SK-N-SH (cell line): Measurements from ENCODE around the gene THAP7. TPM values are rescaled to one million over a fixed set of nuclear protein-coding genes. Genes with fewer than 3 reads are reported as not detected.

Experiments
- CTCF ChIA-PET: fragments of 300-600, 350-600 bp; formaldehyde crosslinking; extraction: SDS; loops from one replicate; lab custom pipeline; 2021; lab: Yijun Ruan, JAX
- POLR2A ChIA-PET: fragments of 350-600 bp; sonication (Branson Sonifier 250); formaldehyde crosslinking; extraction: SDS; loops from one replicate; lab custom pipeline; 2020; ENCODE audit warnings: antibody characterized with exemption, inconsistent platforms; lab: Yijun Ruan, JAX
- DNase-seq: peaks from one replicate; pipeline ENCODE4 v3.0.0; 2012
- H2AFZ ChIP-seq: fragments of 200-600 bp; sonication (generic); 2 replicates; pipeline ENCODE4 v1.8.1; 2016; ENCODE audit warnings: antibody characterized with exemption, mild to moderate bottlenecking, low read depth
- H3F3A ChIP-seq: fragments of 200-600 bp; sonication (generic); replicated peaks from 2 replicates; pipeline ENCODE3; 2016; ENCODE audit warnings: antibody characterized with exemption, mild to moderate bottlenecking; ENCODE audit not compliant: insufficient read depth
- H3K27ac ChIP-seq, 2 experiments: fragments of 200-500 bp in 1 of 2; fragments of 200-600 bp in 1 of 2; sonication (Bioruptor generic) in 1 of 2; sonication (generic), shearing (Covaris generic) in 1 of 2; 2 replicates each; pipeline versions ENCODE4 v1.5.1 to v1.6.1; 2014 to 2016; ENCODE audit warnings: low read depth in 2 of 2, inconsistent platforms in 1 of 2, low read length in 1 of 2, mild to moderate bottlenecking in 1 of 2, mixed read lengths in 1 of 2
- H3K27me3 ChIP-seq: fragments of 200-600 bp; sonication (generic), shearing (Covaris generic); 2 replicates; pipeline ENCODE4 v1.6.1; 2016; ENCODE audit warnings: mixed run types; ENCODE audit not compliant: insufficient read depth
- H3K36me3 ChIP-seq, 2 experiments: fragments of 200-500 bp in 1 of 2; fragments of 200-600 bp in 1 of 2; sonication (Bioruptor generic) in 1 of 2; sonication (generic) in 1 of 2; replicated peaks in 1 of 2; 2 replicates each; pipeline versions ENCODE3 to v1.5.1; 2014 to 2016; ENCODE audit warnings: low read length in 1 of 2, mild to moderate bottlenecking in 1 of 2; ENCODE audit not compliant: insufficient read depth in 2 of 2, control insufficient read depth in 1 of 2
- H3K4me1 ChIP-seq, 2 experiments: fragments of 200-500 bp in 1 of 2; fragments of 200-600 bp in 1 of 2; sonication (Bioruptor generic) in 1 of 2; sonication (generic), shearing (Covaris generic) in 1 of 2; 2 replicates each; pipeline versions ENCODE4 v1.5.1 to v1.6.1; 2014 to 2016; ENCODE audit warnings: low read depth in 1 of 2, low read length in 1 of 2, mixed run types in 1 of 2; ENCODE audit not compliant: insufficient read depth in 2 of 2, control insufficient read depth in 1 of 2
- H3K4me2 ChIP-seq: fragments of 200-600 bp; sonication (generic), shearing (Covaris generic); 2 replicates; pipeline ENCODE4 v1.6.1; 2017; ENCODE audit warnings: mixed run types
- H3K4me3 ChIP-seq, 2 experiments: fragments of 200-500 bp in 1 of 2; fragments of 200-600 bp in 1 of 2; sonication (Bioruptor generic) in 1 of 2; sonication (generic), shearing (Covaris generic) in 1 of 2; 2 replicates each; pipeline versions ENCODE4 v1.5.1 to v1.8.1; 2014 to 2016; ENCODE audit warnings: low read depth in 2 of 2, inconsistent platforms in 1 of 2, low read length in 1 of 2, mild to moderate bottlenecking in 1 of 2, mixed read lengths in 1 of 2, moderate library complexity in 1 of 2
- H3K79me2 ChIP-seq: fragments of 200-600 bp; sonication (generic); 2 replicates; pipeline ENCODE4 v1.8.1; 2017; ENCODE audit warnings: mild to moderate bottlenecking; ENCODE audit not compliant: insufficient read depth
- H3K9ac ChIP-seq: fragments of 200-600 bp; sonication (generic); 2 replicates; pipeline ENCODE4 v1.6.1; 2017; ENCODE audit warnings: mixed run types
- H3K9me2 ChIP-seq: fragments of 200-600 bp; sonication (generic); 2 replicates; pipeline ENCODE4 v1.6.1; 2017; ENCODE audit warnings: mixed run types
- H3K9me3 ChIP-seq: fragments of 200-600 bp; sonication (generic); 2 replicates; pipeline ENCODE4 v1.6.1; 2017; ENCODE audit warnings: mixed run types, mild to moderate bottlenecking, moderate library complexity
- H4K20me1 ChIP-seq: fragments of 200-600 bp; sonication (generic); 2 replicates; pipeline ENCODE4 v1.6.1; 2017; ENCODE audit warnings: mild to moderate bottlenecking, mixed run types; ENCODE audit not compliant: insufficient read depth
- CHD2 ChIP-seq: fragments of 150-350 bp; IDR thresholded peaks from 2 replicates; pipeline ENCODE4 v1.6.1; 2018; ENCODE audit warnings: low read length; ENCODE audit not compliant: partially characterized antibody
- EP300 ChIP-seq, 2 experiments: IDR thresholded peaks; 2 replicates each; pipeline versions ENCODE4 v1.4.0 to v1.6.1; 2012; ENCODE audit warnings: borderline replicate concordance in 1 of 2, low read depth in 1 of 2, low read length in 1 of 2
- RXRA ChIP-seq: IDR thresholded peaks from 2 replicates; pipeline ENCODE4 v1.4.0; 2012; ENCODE audit warnings: low read depth, mild to moderate bottlenecking, borderline replicate concordance
- YY1 ChIP-seq: IDR thresholded peaks from 2 replicates; pipeline ENCODE4 v1.4.0; 2012; ENCODE audit warnings: low read depth, mild to moderate bottlenecking
- ZBTB33 ChIP-seq: IDR thresholded peaks from 2 replicates; pipeline ENCODE4 v1.4.0; 2012; ENCODE audit warnings: low read depth, borderline replicate concordance
- WGBS: methylation state at CpG from one replicate; pipeline ENCODE4 v1.1.6; 2017; ENCODE audit warnings: low lambda C conversion rate; 5-methylcytosine and 5-hydroxymethylcytosine counted together
- polyA plus RNA-seq, 3 experiments: library from polyadenylated mRNA; depleted of rRNA; stranded (reverse); fragments of >200 nt; gene quantifications; 2 replicates each; pipeline ENCODE4 v1.2.3, GENCODE V29; 2012
- TF ChIP-seq, protein P1 (sequence below): fragments of 150-350 bp; IDR thresholded peaks from 2 replicates; pipeline ENCODE4 v1.6.1; 2016; ENCODE audit warnings: mild to moderate bottlenecking, low read depth, low read length
- TF ChIP-seq, protein P2 (sequence below): IDR thresholded peaks from 2 replicates; pipeline ENCODE4 v1.4.0; 2012; ENCODE audit warnings: low read depth, borderline replicate concordance

Gene THAP7
- polyA plus RNA-seq, 1 of the 3 experiments (the other 2 are of a cell fraction) = 32.0 TPM

- Histone ChIP-seq H3K36me3 (no peaks in the 10 kb centered on the region), H3K9me3 (no peaks in the 10 kb centered on the region), H3K4me2 (no peak overlapping the region), H3F3A (no peaks in the 10 kb centered on the region), H3K79me2 (peaks cover 5% of the 10 kb centered on the region), H3K27ac (no peak overlapping the region), H4K20me1 (no peaks in the 10 kb centered on the region), H3K4me1 (peaks cover 0 to 15% of the 10 kb centered on the region in 2 experiments; a peak in 2 of 4 replicates), H2AFZ (no peak overlapping the region), H3K9ac (no peak overlapping the region), H3K27me3 (no peaks in the 10 kb centered on the region), H3K9me2 (no peaks in the 10 kb centered on the region), H3K4me3 (no peak overlapping the region)
- TF ChIP-seq YY1 (no peak), EP300 (IDR thresholded peaks at IDR 0.05; ENCODE audit: borderline replicate concordance in 1 of 2, low read depth in 1 of 2, low read length in 1 of 2) (no peak), CHD2 (no peak), RXRA (no peak), ZBTB33 (no peak)
- TF ChIP-seq, protein P1, sequence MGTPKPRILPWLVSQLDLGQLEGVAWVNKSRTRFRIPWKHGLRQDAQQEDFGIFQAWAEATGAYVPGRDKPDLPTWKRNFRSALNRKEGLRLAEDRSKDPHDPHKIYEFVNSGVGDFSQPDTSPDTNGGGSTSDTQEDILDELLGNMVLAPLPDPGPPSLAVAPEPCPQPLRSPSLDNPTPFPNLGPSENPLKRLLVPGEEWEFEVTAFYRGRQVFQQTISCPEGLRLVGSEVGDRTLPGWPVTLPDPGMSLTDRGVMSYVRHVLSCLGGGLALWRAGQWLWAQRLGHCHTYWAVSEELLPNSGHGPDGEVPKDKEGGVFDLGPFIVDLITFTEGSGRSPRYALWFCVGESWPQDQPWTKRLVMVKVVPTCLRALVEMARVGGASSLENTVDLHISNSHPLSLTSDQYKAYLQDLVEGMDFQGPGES = no peak
- DNase-seq = no peak
- 78% methylated on average over 10 of the region's 17 CpGs for WGBS
- CTCF ChIA-PET = interaction anchor here (0.8 to 7.4 kb wide), 3 partner anchors 8 to 61 kb away, joined by 3 to 44 read pairs (median 3); partner anchors contain the start of gene CRKL
- POLR2A ChIA-PET = no interaction called here
These were observed 24.3 kb downstream of the THAP7 start for GRCh38 chr22:20977516-20978170.

DNA sequence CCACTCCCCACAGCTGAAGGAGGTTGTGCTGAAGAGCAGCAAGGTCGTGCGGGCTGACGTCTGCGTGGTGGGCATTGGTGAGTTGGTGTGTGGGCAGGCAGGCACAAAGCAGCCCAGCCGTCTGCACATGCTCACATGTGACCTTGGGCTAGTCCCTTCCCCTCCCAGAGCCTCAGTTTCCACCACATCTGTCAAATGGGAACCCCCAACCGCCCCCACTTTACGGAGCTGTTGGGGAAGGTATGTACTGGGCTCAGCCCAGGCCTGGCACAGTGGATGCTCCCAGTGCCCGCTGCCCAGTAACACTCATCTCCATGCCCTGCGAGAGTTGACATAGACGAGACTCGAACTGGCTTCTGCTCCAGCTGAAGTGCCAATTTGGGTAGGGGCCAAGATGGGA is 24.9 kb downstream of the THAP7 start:
- 28% methylated on average over 2 of the region's 11 CpGs for WGBS
- H3K27me3 ChIP-seq = no peaks in the 10 kb centered on the region
- TF ChIP-seq, protein P2, sequence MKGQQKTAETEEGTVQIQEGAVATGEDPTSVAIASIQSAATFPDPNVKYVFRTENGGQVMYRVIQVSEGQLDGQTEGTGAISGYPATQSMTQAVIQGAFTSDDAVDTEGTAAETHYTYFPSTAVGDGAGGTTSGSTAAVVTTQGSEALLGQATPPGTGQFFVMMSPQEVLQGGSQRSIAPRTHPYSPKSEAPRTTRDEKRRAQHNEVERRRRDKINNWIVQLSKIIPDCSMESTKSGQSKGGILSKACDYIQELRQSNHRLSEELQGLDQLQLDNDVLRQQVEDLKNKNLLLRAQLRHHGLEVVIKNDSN = no peak
- H3F3A ChIP-seq = no peaks in the 10 kb centered on the region
- H4K20me1 ChIP-seq = no peaks in the 10 kb centered on the region
- no peak for DNase-seq
- peaks cover 0 to 15% of the 10 kb centered on the region in 2 experiments; a peak in 2 of 4 replicates for H3K4me1 ChIP-seq
- CTCF ChIA-PET = interaction anchor here (7.4 kb wide), 1 partner anchor 14 kb away, joined by 44 read pairs; no protein-coding TSS in a partner anchor
- no peaks in the 10 kb centered on the region for H3K79me2 ChIP-seq
- H2AFZ ChIP-seq = no peak overlapping the region
- POLR2A ChIA-PET = no interaction called here
- no peaks in the 10 kb centered on the region for H3K9me2 ChIP-seq
- no peaks in the 10 kb centered on the region for H3K36me3 ChIP-seq
- no peak overlapping the region for H3K4me2 ChIP-seq
- no peak overlapping the region for H3K9ac ChIP-seq
- no peaks in the 10 kb centered on the region for H3K9me3 ChIP-seq
- H3K4me3 ChIP-seq = no peak overlapping the region
- H3K27ac ChIP-seq = no peak overlapping the region
